Fibroblast of mammary gland (primary cell): Measurements from ENCODE around the gene GADD45B.
"Not testable (repeated sequence)": the region's sequence is repeated elsewhere in the genome, so short reads cannot be mapped to it uniquely, and the experiment has no call there.

Source experiments
- DNase-seq: peaks from one replicate; pipeline ENCODE4 v3.0.0-alpha.2; 2010; ENCODE audit warnings: low read depth
- H3K4me3 ChIP-seq: 2 replicates; pipeline ENCODE4 v1.5.1; 2011; ENCODE audit warnings: low read depth, mild to moderate bottlenecking, low read length, moderate library complexity; ENCODE audit not compliant: control insufficient read depth
- CTCF ChIP-seq: conservative IDR thresholded peaks from 2 replicates; pipeline ENCODE4 v1.5.1; 2011; ENCODE audit warnings: low read depth, low read length, inconsistent platforms; ENCODE audit not compliant: control insufficient read depth, insufficient read depth

Gene GADD45B

GRCh38 chr19:2514981-2515518 lies 39.1 kb downstream of the GADD45B start:
- no peak for DNase-seq

DNA sequence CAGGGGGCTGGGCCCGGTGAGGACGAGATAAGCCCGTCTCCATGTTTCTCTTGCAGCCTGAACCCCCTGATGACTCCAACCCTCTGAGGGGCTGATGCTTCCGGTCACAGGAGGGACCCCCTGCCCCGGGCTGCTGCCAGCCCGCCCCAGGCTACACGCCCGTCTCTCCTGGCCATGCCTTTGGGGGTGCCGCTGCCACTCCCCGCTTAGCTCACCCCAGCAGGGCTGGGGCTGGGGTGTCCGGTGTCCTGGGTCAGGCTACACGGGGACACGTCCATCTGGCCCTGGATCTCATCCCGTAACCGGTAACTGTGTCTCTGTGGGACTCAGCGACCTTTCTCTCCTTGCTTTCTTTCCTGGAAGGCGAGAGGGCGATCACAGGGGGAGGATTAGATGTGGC lies 40.8 kb downstream of the GADD45B start:
- H3K4me3 ChIP-seq: no peak overlapping the region
- DNase-seq: no peak
- TF ChIP-seq CTCF: no peak

More at GRCh38 chr19:2514981-2515518, 39.1 kb downstream of the GADD45B start:
- no peak for TF ChIP-seq CTCF
- H3K4me3 ChIP-seq: no peak overlapping the region

- DNase-seq: no peak
- no peak for TF ChIP-seq CTCF
- no peak overlapping the region for H3K4me3 ChIP-seq
Observed at GRCh38 chr19:2517881-2518601, 42.1 kb downstream of the GADD45B start.

DNA sequence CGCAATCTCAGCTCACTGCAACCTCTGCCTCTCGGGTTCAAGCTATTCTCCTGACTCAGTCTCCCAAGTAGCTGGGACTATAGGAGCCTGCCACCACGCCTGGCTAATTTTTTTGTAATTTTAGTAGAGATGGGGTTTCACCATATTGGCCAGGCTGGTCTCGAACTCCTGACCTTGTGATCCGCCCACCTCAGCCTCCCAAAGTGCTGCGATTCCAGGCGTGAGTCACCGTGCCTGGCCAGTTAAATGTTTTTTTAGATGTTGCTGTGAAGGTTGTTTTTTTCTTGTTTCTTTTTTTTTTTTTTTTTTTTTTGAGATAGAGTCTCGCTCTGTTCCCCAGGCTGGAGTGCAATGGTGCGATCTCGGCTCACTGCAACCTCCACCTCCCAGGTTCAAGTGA lies 42.9 kb downstream of the GADD45B start:
- peak; percentile 49 for DNase-seq
- H3K4me3 ChIP-seq: not testable (repeated sequence)

DNA sequence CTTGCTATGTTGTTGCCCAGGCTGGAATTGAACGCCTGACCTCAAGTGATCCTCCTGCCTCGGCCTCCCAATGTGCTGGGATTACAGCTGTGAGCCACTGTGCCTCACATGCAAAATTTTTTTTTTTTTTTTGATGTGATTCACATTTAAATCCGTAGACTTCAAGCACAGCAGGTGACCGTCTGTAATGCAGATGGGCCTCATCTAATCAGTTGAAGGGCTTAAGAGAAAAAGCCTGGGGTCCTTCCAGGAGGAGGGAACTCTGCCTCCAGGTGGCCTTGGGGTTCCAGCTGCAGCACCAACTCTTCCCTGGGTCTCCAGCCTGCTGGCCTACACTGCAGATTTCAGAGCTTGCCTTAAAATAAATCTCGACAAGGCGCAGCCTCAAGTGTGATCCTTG lies 43.6 kb downstream of the GADD45B start:
- no peak for DNase-seq
- TF ChIP-seq CTCF: no peak
- no peak overlapping the region for H3K4me3 ChIP-seq

- peak; percentile 47 for TF ChIP-seq CTCF
- H3K4me3 ChIP-seq: no peak overlapping the region
- peak; percentile 64 for DNase-seq
Observed at GRCh38 chr19:2523630-2524311, 47.8 kb downstream of the GADD45B start.

DNA sequence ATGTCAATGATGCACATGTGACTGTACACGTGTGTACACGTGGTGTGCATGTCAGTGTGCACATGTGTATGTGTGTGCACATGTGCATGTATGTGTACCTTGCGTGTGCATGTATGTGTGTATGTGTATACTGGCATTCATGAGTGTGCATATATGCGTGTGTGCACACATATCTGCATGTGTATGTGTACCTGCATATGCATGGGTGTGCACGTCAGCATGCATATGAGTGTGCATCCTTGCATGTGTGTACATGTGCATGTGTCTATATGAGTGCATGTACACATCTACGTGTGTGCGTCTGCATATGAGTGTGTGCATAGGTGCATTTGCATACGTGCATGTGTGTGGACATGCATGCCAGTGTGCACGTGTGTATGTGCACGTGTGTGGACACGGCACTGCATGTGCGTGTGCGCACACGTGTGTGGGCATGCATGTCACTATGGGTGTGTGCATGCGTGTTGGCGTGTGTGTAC lies 48.5 kb downstream of the GADD45B start:
- H3K4me3 ChIP-seq: no peak overlapping the region
- no peak for TF ChIP-seq CTCF

More for the DNA sequence above, 48.5 kb downstream of the GADD45B start:
- no peak for DNase-seq
